ENCODE measurements around the gene NIP7. TPM values are rescaled to one million over a fixed set of nuclear protein-coding genes. Genes with fewer than 3 reads are reported as not detected.

NIP7 gene
- total RNA-seq, 1 experiment from 2014 or later, result 35.3 TPM

DNA sequence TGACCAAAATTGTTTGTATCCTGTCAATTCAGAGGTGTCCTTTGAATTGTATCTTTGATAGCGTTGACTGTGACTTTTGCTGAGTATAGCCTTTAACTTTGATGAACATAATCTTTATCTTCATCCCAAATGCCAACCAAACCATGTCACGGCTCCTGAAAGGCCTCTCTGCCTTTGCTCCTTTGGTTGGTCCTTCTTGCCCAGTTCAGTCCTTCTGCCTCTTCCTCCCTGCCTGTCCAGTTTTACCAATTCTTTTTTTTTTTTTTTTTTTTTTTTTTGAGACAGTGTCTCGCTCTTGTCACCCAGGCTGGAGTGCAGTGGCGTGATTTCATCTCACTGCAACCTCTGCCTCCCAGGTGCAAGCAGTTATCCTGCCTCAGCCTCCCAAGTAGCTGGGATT, 41.3 kb upstream of the NIP7 start:
- Histone ChIP-seq H3K9me3 (ENCODE audit: control insufficient read depth, insufficient read depth, low read depth, low read length) (no peaks in the 10 kb centered on the region), H3K4me3 (ENCODE audit: low read depth in 2 of 2, low read length in 2 of 2) (no peak overlapping the region), H3K27ac (ENCODE audit: low read length) (no peak overlapping the region), H3K36me3 (ENCODE audit: control insufficient read depth, insufficient read depth, low read length) (no peaks in the 10 kb centered on the region), H3K27me3 (ENCODE audit: control insufficient read depth, insufficient read depth, low read length) (no peaks in the 10 kb centered on the region), H3K4me1 (ENCODE audit: control insufficient read depth, insufficient read depth, low read length) (no peaks in the 10 kb centered on the region)
- in situ Hi-C loops (cut with HindIII; ENCODE audit: low pct_unique_long_range_greater_than_20kb, low sequenced_read_pairs) (no loop called here), intact Hi-C loops (cut with micrococcal nuclease; ENCODE audit: unreplicated experiment) (no loop called here)
- no peak for TF ChIP-seq POLR2AphosphoS5 (IDR thresholded peaks at IDR 0.05; ENCODE audit: low read depth, low read length)
- TF ChIP-seq, protein P1, sequence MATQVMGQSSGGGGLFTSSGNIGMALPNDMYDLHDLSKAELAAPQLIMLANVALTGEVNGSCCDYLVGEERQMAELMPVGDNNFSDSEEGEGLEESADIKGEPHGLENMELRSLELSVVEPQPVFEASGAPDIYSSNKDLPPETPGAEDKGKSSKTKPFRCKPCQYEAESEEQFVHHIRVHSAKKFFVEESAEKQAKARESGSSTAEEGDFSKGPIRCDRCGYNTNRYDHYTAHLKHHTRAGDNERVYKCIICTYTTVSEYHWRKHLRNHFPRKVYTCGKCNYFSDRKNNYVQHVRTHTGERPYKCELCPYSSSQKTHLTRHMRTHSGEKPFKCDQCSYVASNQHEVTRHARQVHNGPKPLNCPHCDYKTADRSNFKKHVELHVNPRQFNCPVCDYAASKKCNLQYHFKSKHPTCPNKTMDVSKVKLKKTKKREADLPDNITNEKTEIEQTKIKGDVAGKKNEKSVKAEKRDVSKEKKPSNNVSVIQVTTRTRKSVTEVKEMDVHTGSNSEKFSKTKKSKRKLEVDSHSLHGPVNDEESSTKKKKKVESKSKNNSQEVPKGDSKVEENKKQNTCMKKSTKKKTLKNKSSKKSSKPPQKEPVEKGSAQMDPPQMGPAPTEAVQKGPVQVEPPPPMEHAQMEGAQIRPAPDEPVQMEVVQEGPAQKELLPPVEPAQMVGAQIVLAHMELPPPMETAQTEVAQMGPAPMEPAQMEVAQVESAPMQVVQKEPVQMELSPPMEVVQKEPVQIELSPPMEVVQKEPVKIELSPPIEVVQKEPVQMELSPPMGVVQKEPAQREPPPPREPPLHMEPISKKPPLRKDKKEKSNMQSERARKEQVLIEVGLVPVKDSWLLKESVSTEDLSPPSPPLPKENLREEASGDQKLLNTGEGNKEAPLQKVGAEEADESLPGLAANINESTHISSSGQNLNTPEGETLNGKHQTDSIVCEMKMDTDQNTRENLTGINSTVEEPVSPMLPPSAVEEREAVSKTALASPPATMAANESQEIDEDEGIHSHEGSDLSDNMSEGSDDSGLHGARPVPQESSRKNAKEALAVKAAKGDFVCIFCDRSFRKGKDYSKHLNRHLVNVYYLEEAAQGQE (IDR thresholded peaks at IDR 0.05; ENCODE audit: insufficient read depth in 1 of 2, low read depth in 2 of 2, low read length in 1 of 2), result no peak
- TF ChIP-seq TCF7L2 (IDR thresholded peaks at IDR 0.05; ENCODE audit: low read depth, low read length), result no peak
- TF ChIP-seq, protein P2, sequence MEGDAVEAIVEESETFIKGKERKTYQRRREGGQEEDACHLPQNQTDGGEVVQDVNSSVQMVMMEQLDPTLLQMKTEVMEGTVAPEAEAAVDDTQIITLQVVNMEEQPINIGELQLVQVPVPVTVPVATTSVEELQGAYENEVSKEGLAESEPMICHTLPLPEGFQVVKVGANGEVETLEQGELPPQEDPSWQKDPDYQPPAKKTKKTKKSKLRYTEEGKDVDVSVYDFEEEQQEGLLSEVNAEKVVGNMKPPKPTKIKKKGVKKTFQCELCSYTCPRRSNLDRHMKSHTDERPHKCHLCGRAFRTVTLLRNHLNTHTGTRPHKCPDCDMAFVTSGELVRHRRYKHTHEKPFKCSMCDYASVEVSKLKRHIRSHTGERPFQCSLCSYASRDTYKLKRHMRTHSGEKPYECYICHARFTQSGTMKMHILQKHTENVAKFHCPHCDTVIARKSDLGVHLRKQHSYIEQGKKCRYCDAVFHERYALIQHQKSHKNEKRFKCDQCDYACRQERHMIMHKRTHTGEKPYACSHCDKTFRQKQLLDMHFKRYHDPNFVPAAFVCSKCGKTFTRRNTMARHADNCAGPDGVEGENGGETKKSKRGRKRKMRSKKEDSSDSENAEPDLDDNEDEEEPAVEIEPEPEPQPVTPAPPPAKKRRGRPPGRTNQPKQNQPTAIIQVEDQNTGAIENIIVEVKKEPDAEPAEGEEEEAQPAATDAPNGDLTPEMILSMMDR (IDR thresholded peaks at IDR 0.05), result no peak
- no peak for TF ChIP-seq SIN3A (IDR thresholded peaks at IDR 0.05; ENCODE audit: borderline replicate concordance, insufficient read depth, low read depth, low read length)
- ChIA-PET CTCF (no interaction called here), POLR2A (no interaction called here)
- DNase-seq (ENCODE audit: low read depth, low spot score) (no peak), ATAC-seq (no peak)
- BruUV-seq (replicated peaks), result no TSS peak

DNA sequence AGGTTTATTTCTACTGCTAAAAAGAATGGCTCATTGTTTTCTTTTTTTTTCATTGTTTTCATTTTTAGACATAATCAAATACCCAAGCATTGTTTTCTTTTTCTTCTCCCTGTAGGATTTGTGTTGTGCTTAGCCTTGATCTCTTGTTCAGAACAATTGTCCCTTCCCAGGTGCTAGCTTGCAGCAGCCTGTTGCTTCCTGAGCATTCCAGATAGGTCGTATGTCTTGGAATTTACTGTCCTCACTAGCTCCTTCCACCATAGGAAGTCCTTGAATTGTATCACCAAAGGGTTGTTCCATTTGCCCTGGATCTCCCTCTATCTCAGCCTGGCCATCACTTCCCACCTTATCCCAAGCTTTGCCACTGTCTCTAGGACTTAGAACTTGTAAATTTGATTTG, 38.4 kb upstream of the NIP7 start:
- TF ChIP-seq, protein P2 (IDR thresholded peaks at IDR 0.05), result no peak
- TF ChIP-seq TCF7L2 (IDR thresholded peaks at IDR 0.05; ENCODE audit: low read depth, low read length) (no peak), POLR2AphosphoS5 (IDR thresholded peaks at IDR 0.05; ENCODE audit: low read depth, low read length) (no peak)
- TF ChIP-seq, protein P1 (IDR thresholded peaks at IDR 0.05; ENCODE audit: insufficient read depth in 1 of 2, low read depth in 2 of 2, low read length in 1 of 2), result no peak
- CTCF ChIA-PET, result interaction anchor here (0.6 kb wide), 1 partner anchor 288 kb away, joined by 3 read pairs; no protein-coding TSS in a partner anchor
- Histone ChIP-seq H3K27me3 (ENCODE audit: control insufficient read depth, insufficient read depth, low read length) (no peaks in the 10 kb centered on the region), H3K4me1 (ENCODE audit: control insufficient read depth, insufficient read depth, low read length) (no peaks in the 10 kb centered on the region), H3K27ac (ENCODE audit: low read length) (no peak overlapping the region), H3K4me3 (ENCODE audit: low read depth in 2 of 2, low read length in 2 of 2) (no peak overlapping the region), H3K9me3 (ENCODE audit: control insufficient read depth, insufficient read depth, low read depth, low read length) (no peaks in the 10 kb centered on the region), H3K36me3 (ENCODE audit: control insufficient read depth, insufficient read depth, low read length) (no peaks in the 10 kb centered on the region; the same call in 1 of the 2 replicates)
- no TSS peak for BruUV-seq (replicated peaks)
- no peak for DNase-seq (ENCODE audit: low read depth, low spot score)
- intact Hi-C loops (cut with micrococcal nuclease; ENCODE audit: unreplicated experiment), result no loop called here
- POLR2A ChIA-PET, result interaction anchor here (0.6 kb wide), 1 partner anchor 177 kb away, joined by 9 read pairs; no protein-coding TSS in a partner anchor
- in situ Hi-C loops (cut with HindIII; ENCODE audit: low pct_unique_long_range_greater_than_20kb, low sequenced_read_pairs), result no loop called here
- no peak for ATAC-seq

All from Panc1 (cell line).